K562 (cell line): ENCODE results near the gene CREG2. TPM values are rescaled to one million over a fixed set of nuclear protein-coding genes. Genes with fewer than 3 reads are reported as not detected.

Source experiments
- ATAC-seq: fragments of 200-7000 bp; cut with Tn5 transposase; 3 replicates; pipeline ENCODE4 v1.9.1; 2020; ENCODE audit warnings: moderate library complexity
- BruUV-seq: library from RNA; stranded (reverse); fragments of 400-500 nt; replicated peaks from 2 replicates; lab custom pipeline; 2021; lab: Mats Ljungman, UMichigan
- CTCF ChIA-PET: fragments of 300-600 bp; formaldehyde crosslinking; extraction: SDS; loops from one replicate; lab custom pipeline; 2021; ENCODE audit warnings: low intra/inter-chr PET ratio; lab: Yijun Ruan, JAX
- POLR2A ChIA-PET: fragments of 300-600, 350-650 bp; sonication (Branson Sonifier 250); formaldehyde crosslinking; extraction: SDS; loops from one replicate; lab custom pipeline; 2021; ENCODE audit warnings: antibody characterized with exemption, inconsistent platforms; lab: Yijun Ruan, JAX
- DNase-seq, 4 experiments: peaks; one replicate each; pipeline versions ENCODE4 v3.0.0 to v3.0.0-alpha.2; 2011 to 2018; ENCODE audit warnings: low spot score in 3 of 4, mixed read lengths in 3 of 4; ENCODE audit errors: extremely low read depth in 1 of 4
- FAIRE-seq: peaks from 2 replicates; lab custom pipeline; 2011; peaks lifted over from hg19 to GRCh38; lab: Jason Lieb, UNC
- H2AFZ ChIP-seq: 2 replicates; pipeline ENCODE4 v1.6.0; 2011; ENCODE audit warnings: low read depth, low read length, control low read depth, inconsistent platforms
- H3K27ac ChIP-seq: fragments of 200-600 bp; 3 replicates; pipeline ENCODE4 v1.8.0; 2011; ENCODE audit warnings: low read depth, mild to moderate bottlenecking, control low read depth, inconsistent platforms, low read length, moderate library complexity, mixed read lengths; ENCODE audit errors: extremely low read depth
- H3K27me3 ChIP-seq, 2 experiments: fragments of 300-600 bp in 1 of 2; 2 replicates in 1 of 2; 3 replicates in 1 of 2; pipeline versions ENCODE4 v1.6.0 to v1.8.0; 2011; ENCODE audit warnings: inconsistent platforms in 2 of 2, low read length in 2 of 2, mild to moderate bottlenecking in 1 of 2, mixed read lengths in 1 of 2, moderate library complexity in 1 of 2; ENCODE audit not compliant: control insufficient read depth in 2 of 2, insufficient read depth in 2 of 2
- H3K36me3 ChIP-seq: fragments of 300-600 bp; 3 replicates; pipeline ENCODE4 v1.8.0; 2011; ENCODE audit warnings: mild to moderate bottlenecking, low read length, inconsistent platforms; ENCODE audit not compliant: control insufficient read depth, insufficient read depth
- H3K4me1 ChIP-seq, 2 experiments: fragments of 200-600 bp in 1 of 2; replicated peaks in 1 of 2; 2 replicates in 1 of 2; 3 replicates in 1 of 2; pipeline versions ENCODE4 v1.5.1 to v1.8.0; 2011; ENCODE audit warnings: inconsistent platforms in 2 of 2, low read length in 2 of 2, mild to moderate bottlenecking in 1 of 2, mixed read lengths in 1 of 2, moderate library complexity in 1 of 2; ENCODE audit not compliant: control insufficient read depth in 2 of 2, insufficient read depth in 2 of 2
- H3K4me2 ChIP-seq: 2 replicates; pipeline ENCODE4 v1.6.1; 2011; ENCODE audit warnings: low read length, control low read depth, inconsistent platforms, mixed read lengths; ENCODE audit not compliant: insufficient read depth
- H3K4me3 ChIP-seq: fragments of 200-600 bp; sonication (generic), shearing (Covaris generic); 2 replicates; pipeline ENCODE4 v1.5.1; 2016; ENCODE audit warnings: control low read depth, inconsistent platforms
- H3K79me2 ChIP-seq: fragments of 200-600 bp; 3 replicates; pipeline ENCODE4 v1.8.0; 2011; ENCODE audit warnings: low read length, inconsistent platforms; ENCODE audit not compliant: control insufficient read depth, insufficient read depth
- H3K9ac ChIP-seq, 2 experiments: 2 replicates each; pipeline versions ENCODE4 v1.6.0 to v1.6.1; 2011; ENCODE audit warnings: low read depth in 2 of 2, low read length in 2 of 2, control low read depth in 1 of 2, inconsistent platforms in 1 of 2, mild to moderate bottlenecking in 1 of 2, mixed read lengths in 1 of 2; ENCODE audit not compliant: insufficient read depth in 1 of 2
- H3K9me1 ChIP-seq: one replicate; pipeline ENCODE4 v1.6.0; 2011; ENCODE audit warnings: inconsistent platforms, mild to moderate bottlenecking, low read length, moderate library complexity; ENCODE audit not compliant: control insufficient read depth, insufficient read depth
- H3K9me3 ChIP-seq: replicated peaks from 2 replicates; pipeline ENCODE4 v1.5.1; 2011; ENCODE audit warnings: low read depth, low read length, inconsistent platforms; ENCODE audit not compliant: control insufficient read depth, insufficient read depth
- H4K20me1 ChIP-seq: replicated peaks from 2 replicates; pipeline ENCODE4 v1.6.1; 2011; ENCODE audit warnings: low read length, inconsistent platforms, mixed read lengths; ENCODE audit not compliant: control insufficient read depth, insufficient read depth
- PHB2 ChIP-seq: fragments of 450-650 bp; IDR thresholded peaks from 2 replicates; pipeline ENCODE4 v1.6.1; 2017; ENCODE audit warnings: low read depth
- POLR2G ChIP-seq: fragments of 200-400 bp; formaldehyde crosslinking; IDR thresholded peaks from 2 replicates; pipeline ENCODE4 v1.6.1; 2017; ENCODE audit warnings: low read depth, mild to moderate bottlenecking, antibody characterized with exemption, low read length, moderate library complexity
- SP2 ChIP-seq: IDR thresholded peaks from 2 replicates; pipeline ENCODE4 v1.6.1; 2011; ENCODE audit warnings: mild to moderate bottlenecking, low read depth, low read length, moderate library complexity; ENCODE audit not compliant: poor library complexity, severe bottlenecking; ENCODE audit errors: extremely low read depth
- SRSF7 ChIP-seq: fragments of 200-400 bp; formaldehyde crosslinking; optimal IDR thresholded peaks from 2 replicates; pipeline ENCODE3; 2017; ENCODE audit warnings: mild to moderate bottlenecking, low read depth, low read length
- TARDBP ChIP-seq: fragments of 450-650 bp; IDR thresholded peaks from 2 replicates; pipeline ENCODE4 v1.6.1; 2016
- TCF7 ChIP-seq: sonication (generic); IDR thresholded peaks from 2 replicates; pipeline ENCODE4 v1.6.1; 2016; ENCODE audit warnings: antibody characterized with exemption, borderline replicate concordance
- TEAD4 ChIP-seq, 2 experiments: sonication (generic) in 1 of 2; formaldehyde crosslinking in 1 of 2; IDR thresholded peaks; 2 replicates each; pipeline versions ENCODE4 v1.6.1 to v1.8.0; 2012 to 2022; ENCODE audit warnings: borderline replicate concordance in 1 of 2, inconsistent platforms in 1 of 2, low read length in 1 of 2, mild to moderate bottlenecking in 1 of 2, missing genetic modification reagents in 1 of 2
- XRCC5 ChIP-seq: fragments of 200-400 bp; formaldehyde crosslinking; IDR thresholded peaks from 2 replicates; pipeline ENCODE4 v1.6.1; 2017; ENCODE audit warnings: low read depth, mild to moderate bottlenecking, low read length
- WGBS: fragments of 100-300 bp; shearing (Covaris generic); methylation state at CpG from one replicate; pipeline ENCODE4 v1.1.6; 2016; ENCODE audit warnings: low coverage, mixed read lengths; ENCODE audit not compliant: insufficient coverage; ENCODE audit errors: missing lambda C conversion rate; 5-methylcytosine and 5-hydroxymethylcytosine counted together
- in situ Hi-C: fragments of 300-500 bp; cut with MboI; formaldehyde crosslinking; loops from 4 replicates; pipeline ENCODE4 v1.15.0; 2018; ENCODE audit warnings: inconsistent platforms, mixed read lengths
- intact Hi-C: fragments of 100-400 bp; cut with micrococcal nuclease; formaldehyde crosslinking; loops from 2 replicates; pipeline ENCODE4 v1.14.2; 2022
- polyA plus RNA-seq, 8 experiments: library from polyadenylated mRNA; depleted of rRNA in 4 of 8; stranded (reverse) in 5 of 8; unstranded in 3 of 8; fragments of >200 nt; fragmentation: Nextera tagmentation in 2 of 8; fragmentation: Illumina TruSeq in 1 of 8; extraction: Ambion mirVana in 2 of 8; extraction: Trizol in 1 of 8; gene quantifications; 2 replicates each; pipeline versions ENCODE4 v1.2.1 to v1.2.3, GENCODE V29; 2011 to 2014; ENCODE audit warnings: inconsistent platforms in 1 of 8, missing spikeins in 1 of 8
- total RNA-seq, 7 experiments: library from RNA; depleted of rRNA in 6 of 7; stranded (reverse); fragments of >200 nt in 6 of 7; fragmentation: Illumina TruSeq in 2 of 7; extraction: Trizol in 2 of 7; gene quantifications; 2 replicates each; pipeline versions ENCODE4 v1.2.1 to v1.2.3, GENCODE V29; 2011 to 2021; ENCODE audit warnings: low replicate concordance in 1 of 7
- TF ChIP-seq, protein P1 (sequence below): sonication (generic); formaldehyde crosslinking; IDR thresholded peaks from 2 replicates; pipeline ENCODE4 v1.8.0; 2022; ENCODE audit warnings: mild to moderate bottlenecking, low read depth, missing genetic modification reagents
- TF ChIP-seq, protein P2 (sequence below), 2 experiments: fragments of 450-650 bp in 1 of 2; sonication (generic) in 1 of 2; formaldehyde crosslinking in 1 of 2; IDR thresholded peaks in 1 of 2; conservative IDR thresholded peaks in 1 of 2; 2 replicates each; pipeline versions ENCODE4 v1.6.1 to v1.8.1; 2016 to 2023; ENCODE audit warnings: mild to moderate bottlenecking in 2 of 2, moderate library complexity in 2 of 2, inconsistent platforms in 1 of 2, missing genetic modification reagents in 1 of 2

The CREG2 gene
- total and polyA plus RNA-seq, 9 of the 15 experiments (the other 6 are each of a cell fraction or from before 2014, with no cell fraction given), result not detected

DNA sequence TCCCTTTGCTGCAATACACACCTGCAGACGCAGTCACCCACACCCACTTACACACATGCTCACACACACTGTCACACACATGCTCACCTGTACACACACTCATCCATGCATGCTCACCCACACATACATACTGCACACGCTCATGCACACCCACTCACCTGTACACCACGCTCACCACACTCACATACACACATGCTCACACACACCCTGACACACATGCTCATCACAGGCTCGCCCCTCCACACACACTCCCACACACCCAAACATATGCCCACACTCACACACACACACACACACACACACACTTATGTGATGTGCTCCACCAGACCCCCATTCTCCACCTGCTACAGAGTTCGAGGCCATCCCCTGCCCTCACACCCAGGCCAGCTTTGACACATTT, 22.8 kb upstream of the CREG2 start (continued):
- no peak for TF ChIP-seq PHB2
- no peak for TF ChIP-seq TEAD4 (IDR thresholded peaks at IDR 0.05; ENCODE audit: low read length)
- no peak for TF ChIP-seq TEAD4 (CRISPR knock-in tag; IDR thresholded peaks at IDR 0.05; ENCODE audit: borderline replicate concordance)
- TF ChIP-seq, protein P1, sequence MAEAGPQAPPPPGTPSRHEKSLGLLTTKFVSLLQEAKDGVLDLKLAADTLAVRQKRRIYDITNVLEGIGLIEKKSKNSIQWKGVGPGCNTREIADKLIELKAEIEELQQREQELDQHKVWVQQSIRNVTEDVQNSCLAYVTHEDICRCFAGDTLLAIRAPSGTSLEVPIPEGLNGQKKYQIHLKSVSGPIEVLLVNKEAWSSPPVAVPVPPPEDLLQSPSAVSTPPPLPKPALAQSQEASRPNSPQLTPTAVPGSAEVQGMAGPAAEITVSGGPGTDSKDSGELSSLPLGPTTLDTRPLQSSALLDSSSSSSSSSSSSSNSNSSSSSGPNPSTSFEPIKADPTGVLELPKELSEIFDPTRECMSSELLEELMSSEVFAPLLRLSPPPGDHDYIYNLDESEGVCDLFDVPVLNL (CRISPR knock-in tag), result no peak
- TF ChIP-seq, all 486 proteins: peak for 0

DNA sequence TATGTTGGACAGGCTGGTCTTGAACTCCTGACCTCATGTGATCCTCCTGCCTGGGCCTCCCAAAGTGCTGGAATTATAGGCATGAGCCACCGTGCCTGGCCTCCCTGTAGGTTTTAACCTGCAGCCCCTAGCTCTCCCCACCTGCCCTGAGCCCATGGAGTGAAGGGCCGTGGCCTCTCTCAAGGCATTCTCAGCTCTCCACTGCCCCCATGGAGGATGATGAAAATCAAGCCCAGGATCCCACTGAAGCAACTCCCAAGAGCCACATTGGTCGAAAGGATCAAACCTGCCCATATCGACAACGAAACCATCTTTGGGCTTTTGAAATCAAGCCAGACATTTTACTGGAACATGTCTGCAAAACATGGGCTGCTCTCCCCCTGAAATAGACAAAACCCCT, 22.4 kb upstream of the CREG2 start:
- FAIRE-seq, result no peak

More for the DNA sequence above, 22.4 kb upstream of the CREG2 start:
- H4K20me1 ChIP-seq, result 0 out of 2 replicates have a peak, but pooled peaks cover 3% of the 10 kb centered on the region
- no peak overlapping the region for H3K9ac ChIP-seq
- no peak for ATAC-seq
- no TSS peak for BruUV-seq
- no peak overlapping the region for H3K4me3 ChIP-seq
- ChIA-PET POLR2A (interaction anchor here (0.6 kb wide), 1 partner anchor 27 kb away, joined by 4 read pairs; no protein-coding TSS in a partner anchor), CTCF (no interaction called here)
- in situ Hi-C loops (loop anchor here (10.0 kb wide), 1 partner anchor 415 kb away; no protein-coding TSS in a partner anchor), intact Hi-C loops (loop anchor here (10.0 kb wide), 3 partner anchors 315 to 575 kb away; no protein-coding TSS in a partner anchor)
- H2AFZ ChIP-seq, result no peak overlapping the region
- 2% methylated on average over 5 of the region's 5 CpGs for WGBS
- H3K9me1 ChIP-seq, result no peaks in the 10 kb centered on the region
- no peak overlapping the region for H3K27ac ChIP-seq
- H3K79me2 ChIP-seq, result no peaks in the 10 kb centered on the region
- no peak for DNase-seq
- H3K27me3 ChIP-seq, result peaks cover 7 to 70% of the 10 kb centered on the region in 2 experiments; a peak in 3 of 5 replicates
- H3K4me1 ChIP-seq, result no peaks in the 10 kb centered on the region
- no peaks in the 10 kb centered on the region for H3K9me3 ChIP-seq
- H3K36me3 ChIP-seq, result no peaks in the 10 kb centered on the region
- H3K4me2 ChIP-seq, result no peak overlapping the region
- TF ChIP-seq TCF7 (no peak), POLR2G (no peak), SP2 (no peak), XRCC5 (no peak), SRSF7 (no peak), TARDBP (no peak)
- TF ChIP-seq, protein P2, sequence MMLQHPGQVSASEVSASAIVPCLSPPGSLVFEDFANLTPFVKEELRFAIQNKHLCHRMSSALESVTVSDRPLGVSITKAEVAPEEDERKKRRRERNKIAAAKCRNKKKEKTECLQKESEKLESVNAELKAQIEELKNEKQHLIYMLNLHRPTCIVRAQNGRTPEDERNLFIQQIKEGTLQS (IDR thresholded peaks at IDR 0.05), result no peak
- TF ChIP-seq, protein P2 (CRISPR knock-in tag; conservative IDR thresholded peaks at IDR 0.05), result no peak
